ENCODE results near the gene GABRB3.

Gene GABRB3

DNA sequence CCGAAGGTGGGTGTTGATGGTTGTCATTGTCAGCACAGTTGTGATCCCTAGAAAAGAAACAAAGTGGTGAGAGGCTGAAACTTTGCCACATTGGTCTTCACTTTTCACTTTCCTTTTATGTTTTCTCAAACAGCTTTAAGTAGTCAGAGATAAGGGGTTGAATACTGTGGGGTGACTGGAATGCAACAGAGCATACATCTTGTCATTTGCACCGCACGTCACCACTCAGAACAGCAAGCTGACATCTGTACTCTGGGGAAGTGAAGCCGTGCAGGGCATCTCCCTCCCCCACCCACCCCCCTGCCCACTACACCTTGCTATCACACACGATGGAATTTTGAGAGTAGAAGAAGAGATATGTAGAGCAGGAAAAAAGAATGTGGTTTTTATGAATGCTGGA is 211.7 kb downstream of the GABRB3 start:
- H3K4me3 ChIP-seq (ENCODE audit: low read length in 2 of 2): no peak overlapping the region
- no peaks in the 10 kb centered on the region for H3K4me1 ChIP-seq (ENCODE audit: control insufficient read depth, insufficient read depth, low read length)
- H3K27me3 ChIP-seq (ENCODE audit: control insufficient read depth in 1 of 2, insufficient read depth in 2 of 2, low read length in 2 of 2): no peaks in the 10 kb centered on the region
- no peaks in the 10 kb centered on the region for H3K9me3 ChIP-seq (ENCODE audit: control insufficient read depth in 2 of 2, low read length in 2 of 2)
- H3K9ac ChIP-seq (ENCODE audit: low read length in 2 of 2): no peak overlapping the region
- no peak overlapping the region for H3K27ac ChIP-seq (ENCODE audit: low read length)
- no peaks in the 10 kb centered on the region for H3K36me3 ChIP-seq (ENCODE audit: control insufficient read depth in 2 of 2, insufficient read depth in 2 of 2, low read length in 2 of 2)

DNA sequence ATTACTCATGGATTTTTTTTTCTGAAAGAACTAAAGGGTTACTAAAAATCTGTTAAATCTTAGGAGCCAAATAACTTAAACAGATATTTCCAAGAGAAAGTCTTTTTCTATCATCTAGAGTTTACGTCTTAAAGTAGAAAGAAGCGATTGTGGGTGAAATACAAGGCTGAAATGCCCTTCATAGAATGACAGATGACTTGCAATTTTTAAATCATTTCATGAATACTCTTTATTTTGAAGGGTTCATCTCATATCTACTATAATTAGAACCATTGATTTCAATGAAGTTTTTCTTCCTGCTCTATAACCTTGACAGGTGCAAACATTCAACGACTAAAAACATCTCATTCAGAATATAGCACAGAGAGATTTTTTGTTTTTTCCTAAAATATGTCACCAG is 217.0 kb downstream of the GABRB3 start:
- Histone ChIP-seq H3K4me3 (ENCODE audit: low read length in 2 of 2) (no peak overlapping the region), H3K27me3 (ENCODE audit: control insufficient read depth in 1 of 2, insufficient read depth in 2 of 2, low read length in 2 of 2) (no peaks in the 10 kb centered on the region), H3K27ac (ENCODE audit: low read length) (no peak overlapping the region), H3K9ac (ENCODE audit: low read length in 2 of 2) (no peak overlapping the region), H3K36me3 (ENCODE audit: control insufficient read depth in 2 of 2, insufficient read depth in 2 of 2, low read length in 2 of 2) (no peaks in the 10 kb centered on the region), H3K9me3 (ENCODE audit: control insufficient read depth in 2 of 2, low read length in 2 of 2) (no peaks in the 10 kb centered on the region), H3K4me1 (ENCODE audit: control insufficient read depth, insufficient read depth, low read length) (no peaks in the 10 kb centered on the region)

DNA sequence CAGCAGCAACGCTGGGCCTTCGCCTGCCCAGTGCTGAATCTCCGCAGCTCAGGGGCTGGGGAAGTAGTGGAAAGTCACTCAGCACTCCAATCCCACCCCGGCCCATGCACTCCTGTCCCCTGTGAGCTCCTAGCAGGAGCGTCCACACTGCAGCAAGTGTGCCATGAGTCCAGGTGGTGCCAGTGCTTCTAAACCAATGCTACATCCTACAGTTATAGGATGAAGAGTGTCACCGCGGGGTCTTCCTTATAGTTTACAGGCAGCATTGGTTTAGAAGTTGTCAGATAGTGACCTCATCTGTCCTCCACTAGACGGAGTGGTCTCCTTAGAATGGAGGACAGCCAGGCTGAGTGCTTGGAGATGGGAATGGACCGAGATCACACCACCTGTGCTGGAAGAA is 221.4 kb downstream of the GABRB3 start:
- H3K36me3 ChIP-seq (ENCODE audit: control insufficient read depth in 2 of 2, insufficient read depth in 2 of 2, low read length in 2 of 2): no peaks in the 10 kb centered on the region
- no peak overlapping the region for H3K4me3 ChIP-seq (ENCODE audit: low read length in 2 of 2)
- no peaks in the 10 kb centered on the region for H3K27me3 ChIP-seq (ENCODE audit: control insufficient read depth in 1 of 2, insufficient read depth in 2 of 2, low read length in 2 of 2)
- H3K4me1 ChIP-seq (ENCODE audit: control insufficient read depth, insufficient read depth, low read length): no peaks in the 10 kb centered on the region
- no peak overlapping the region for H3K9ac ChIP-seq (ENCODE audit: low read length in 2 of 2)
- H3K9me3 ChIP-seq (ENCODE audit: control insufficient read depth in 2 of 2, low read length in 2 of 2): peaks cover 0 to under 1% of the 10 kb centered on the region in 2 donors
- no peak overlapping the region for H3K27ac ChIP-seq (ENCODE audit: low read length)

DNA sequence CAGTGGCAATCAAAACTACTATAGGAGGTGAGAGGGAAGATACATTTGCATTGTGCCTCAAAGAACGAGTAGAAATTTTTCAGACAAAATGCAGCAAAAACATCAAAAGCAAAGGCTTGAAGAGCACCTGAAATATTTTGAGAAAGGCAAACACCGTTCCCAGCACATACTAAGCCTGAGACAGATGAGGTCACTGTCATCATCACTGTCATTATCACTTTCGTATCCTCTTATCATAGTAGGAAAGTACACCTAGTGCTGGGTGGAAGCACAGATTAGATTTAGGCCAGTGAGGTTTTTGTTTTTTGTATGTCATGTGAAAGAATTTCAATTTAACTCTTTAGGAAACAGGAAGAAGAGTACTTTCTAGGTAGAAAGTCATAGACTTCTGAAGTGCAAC is 222.0 kb downstream of the GABRB3 start:
- Histone ChIP-seq H3K4me1 (ENCODE audit: control insufficient read depth, insufficient read depth, low read length) (no peaks in the 10 kb centered on the region), H3K9ac (ENCODE audit: low read length in 2 of 2) (no peak overlapping the region), H3K4me3 (ENCODE audit: low read length in 2 of 2) (no peak overlapping the region), H3K9me3 (ENCODE audit: control insufficient read depth in 2 of 2, low read length in 2 of 2) (peaks cover 0 to 3% of the 10 kb centered on the region in 2 donors), H3K27ac (ENCODE audit: low read length) (no peak overlapping the region), H3K27me3 (ENCODE audit: control insufficient read depth in 1 of 2, insufficient read depth in 2 of 2, low read length in 2 of 2) (no peaks in the 10 kb centered on the region), H3K36me3 (ENCODE audit: control insufficient read depth in 2 of 2, insufficient read depth in 2 of 2, low read length in 2 of 2) (no peaks in the 10 kb centered on the region)

DNA sequence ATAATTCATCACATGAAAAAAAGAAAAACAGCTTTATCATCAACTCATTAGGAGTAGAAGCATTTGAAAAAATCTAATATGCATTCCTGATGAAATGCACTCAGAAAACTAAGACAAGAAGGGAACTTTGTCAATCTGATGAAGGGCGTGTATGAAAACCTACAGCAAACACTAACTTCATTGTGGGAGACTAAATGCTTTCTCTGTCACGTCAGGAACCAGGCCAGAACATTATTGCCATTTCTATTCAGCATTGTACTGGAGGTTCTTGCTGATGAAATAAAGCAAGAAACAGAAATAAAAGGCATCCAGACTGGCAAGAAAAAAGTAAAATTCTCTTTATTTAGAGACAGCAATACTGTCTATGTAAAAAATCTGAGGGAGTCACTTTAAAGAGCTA is 235.2 kb downstream of the GABRB3 start:
- Histone ChIP-seq H3K27me3 (ENCODE audit: control insufficient read depth in 1 of 2, insufficient read depth in 2 of 2, low read length in 2 of 2) (no peaks in the 10 kb centered on the region), H3K27ac (ENCODE audit: low read length) (no peak overlapping the region), H3K4me3 (ENCODE audit: low read length in 2 of 2) (no peak overlapping the region), H3K36me3 (ENCODE audit: control insufficient read depth in 2 of 2, insufficient read depth in 2 of 2, low read length in 2 of 2) (no peaks in the 10 kb centered on the region), H3K9me3 (ENCODE audit: control insufficient read depth in 2 of 2, low read length in 2 of 2) (no peaks in the 10 kb centered on the region), H3K9ac (ENCODE audit: low read length in 2 of 2) (no peak overlapping the region), H3K4me1 (ENCODE audit: control insufficient read depth, insufficient read depth, low read length) (no peaks in the 10 kb centered on the region)

DNA sequence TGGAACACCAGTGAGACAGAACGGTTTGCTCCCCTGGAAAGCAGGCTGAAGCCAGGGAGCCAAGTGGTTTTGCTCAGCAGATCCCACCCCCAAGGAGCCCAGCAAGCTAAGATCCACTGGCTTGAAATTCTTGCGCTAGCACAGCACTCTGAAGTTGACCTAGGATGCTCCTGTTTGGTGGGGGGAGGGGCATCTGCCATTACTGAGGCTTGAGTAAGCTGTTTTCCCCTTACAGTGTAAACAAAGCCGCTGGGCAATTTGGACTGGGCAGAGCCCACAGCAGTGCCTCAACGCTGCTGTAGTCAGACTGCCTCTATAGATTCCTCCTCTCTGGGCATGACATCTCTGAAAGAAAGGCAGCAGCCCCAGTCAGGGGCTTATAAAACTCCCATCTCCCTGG is 241.4 kb downstream of the GABRB3 start:
- H3K9me3 ChIP-seq (ENCODE audit: control insufficient read depth in 2 of 2, low read length in 2 of 2): no peaks in the 10 kb centered on the region
- no peak overlapping the region for H3K9ac ChIP-seq (ENCODE audit: low read length in 2 of 2)
- no peak overlapping the region for H3K27ac ChIP-seq (ENCODE audit: low read length)
- no peaks in the 10 kb centered on the region for H3K36me3 ChIP-seq (ENCODE audit: control insufficient read depth in 2 of 2, insufficient read depth in 2 of 2, low read length in 2 of 2)
- H3K4me1 ChIP-seq (ENCODE audit: control insufficient read depth, insufficient read depth, low read length): no peaks in the 10 kb centered on the region
- H3K4me3 ChIP-seq (ENCODE audit: low read length in 2 of 2): no peak overlapping the region
- H3K27me3 ChIP-seq (ENCODE audit: control insufficient read depth in 1 of 2, insufficient read depth in 2 of 2, low read length in 2 of 2): no peaks in the 10 kb centered on the region

DNA sequence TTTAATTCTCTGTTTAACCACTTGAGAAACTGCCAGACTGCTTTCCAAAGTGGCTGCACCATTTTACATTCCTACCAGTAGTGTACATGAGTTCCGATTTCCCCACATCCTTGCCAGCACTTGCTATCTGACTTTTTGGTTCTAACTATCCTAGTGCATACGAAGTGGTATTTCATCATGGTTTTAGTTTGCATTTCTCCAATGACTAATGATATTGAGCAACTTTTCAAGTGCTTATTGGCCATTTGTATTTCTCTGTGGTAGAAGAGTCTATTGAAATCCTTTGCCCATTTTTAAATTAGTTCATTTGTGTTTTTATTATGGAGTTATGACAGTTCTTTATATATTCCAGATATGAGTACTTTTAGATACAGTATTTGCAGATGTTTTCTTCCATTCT is 247.8 kb downstream of the GABRB3 start:
- no peaks in the 10 kb centered on the region for H3K27me3 ChIP-seq (ENCODE audit: control insufficient read depth in 1 of 2, insufficient read depth in 2 of 2, low read length in 2 of 2)
- no peaks in the 10 kb centered on the region for H3K4me1 ChIP-seq (ENCODE audit: control insufficient read depth, insufficient read depth, low read length)
- no peak overlapping the region for H3K4me3 ChIP-seq (ENCODE audit: low read length in 2 of 2)
- no peak overlapping the region for H3K27ac ChIP-seq (ENCODE audit: low read length)
- no peak overlapping the region for H3K9ac ChIP-seq (ENCODE audit: low read length in 2 of 2)
- H3K9me3 ChIP-seq (ENCODE audit: control insufficient read depth in 2 of 2, low read length in 2 of 2): no peaks in the 10 kb centered on the region
- no peaks in the 10 kb centered on the region for H3K36me3 ChIP-seq (ENCODE audit: control insufficient read depth in 2 of 2, insufficient read depth in 2 of 2, low read length in 2 of 2)

DNA sequence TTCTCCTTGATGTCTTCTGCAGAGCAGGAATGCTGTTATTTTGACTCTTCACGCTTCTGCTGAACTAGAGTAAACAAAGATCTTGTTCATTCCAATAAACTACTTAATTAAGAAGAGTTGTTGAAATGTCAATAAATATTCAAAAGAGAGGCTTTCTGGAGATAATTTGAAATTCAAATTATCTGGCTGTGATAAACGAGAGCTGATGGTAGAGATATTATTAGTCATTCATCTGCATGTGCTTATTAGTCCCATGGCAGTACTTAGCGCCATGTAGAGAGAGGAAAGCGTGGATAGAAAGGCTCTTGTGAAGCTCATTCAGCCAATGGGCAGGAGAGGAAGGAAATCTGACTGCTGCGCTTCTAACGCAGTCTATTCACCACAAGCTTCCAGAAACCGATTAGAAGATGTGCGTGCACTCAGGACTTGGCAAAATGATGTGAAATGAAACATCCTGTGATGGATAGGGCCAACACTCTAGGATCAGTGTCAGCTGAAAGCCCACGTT is 251.1 kb downstream of the GABRB3 start:
- Histone ChIP-seq H3K27ac (ENCODE audit: low read length) (no peak overlapping the region), H3K4me1 (ENCODE audit: control insufficient read depth, insufficient read depth, low read length) (no peaks in the 10 kb centered on the region), H3K4me3 (ENCODE audit: low read length in 2 of 2) (no peak overlapping the region), H3K27me3 (ENCODE audit: control insufficient read depth in 1 of 2, insufficient read depth in 2 of 2, low read length in 2 of 2) (no peaks in the 10 kb centered on the region), H3K9ac (ENCODE audit: low read length in 2 of 2) (no peak overlapping the region), H3K36me3 (ENCODE audit: control insufficient read depth in 2 of 2, insufficient read depth in 2 of 2, low read length in 2 of 2) (no peaks in the 10 kb centered on the region), H3K9me3 (ENCODE audit: control insufficient read depth in 2 of 2, low read length in 2 of 2) (no peaks in the 10 kb centered on the region)

DNA sequence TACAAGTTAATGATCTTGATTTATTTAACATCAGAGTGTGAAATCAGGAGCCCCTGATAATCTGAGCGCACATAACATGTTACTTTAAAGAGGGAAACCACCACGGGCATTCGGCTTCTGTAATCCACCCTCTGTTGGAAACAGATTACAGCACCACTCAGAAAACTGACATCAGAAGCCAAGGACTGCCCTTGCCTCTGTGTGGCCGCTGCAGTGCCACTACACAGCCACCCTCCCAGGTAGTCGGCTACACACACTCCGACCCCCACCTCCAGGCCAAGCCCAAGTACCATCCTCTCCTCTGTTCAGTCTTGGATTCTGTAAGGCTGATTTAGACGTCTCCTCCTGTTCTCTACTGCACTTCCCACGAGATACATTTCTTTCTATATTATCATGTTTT is 251.7 kb downstream of the GABRB3 start:
- Histone ChIP-seq H3K27ac (ENCODE audit: low read length) (no peak overlapping the region), H3K36me3 (ENCODE audit: control insufficient read depth in 2 of 2, insufficient read depth in 2 of 2, low read length in 2 of 2) (no peaks in the 10 kb centered on the region), H3K9ac (ENCODE audit: low read length in 2 of 2) (no peak overlapping the region), H3K27me3 (ENCODE audit: control insufficient read depth in 1 of 2, insufficient read depth in 2 of 2, low read length in 2 of 2) (no peaks in the 10 kb centered on the region), H3K4me1 (ENCODE audit: control insufficient read depth, insufficient read depth, low read length) (no peaks in the 10 kb centered on the region), H3K9me3 (ENCODE audit: control insufficient read depth in 2 of 2, low read length in 2 of 2) (no peaks in the 10 kb centered on the region), H3K4me3 (ENCODE audit: low read length in 2 of 2) (no peak overlapping the region)

DNA sequence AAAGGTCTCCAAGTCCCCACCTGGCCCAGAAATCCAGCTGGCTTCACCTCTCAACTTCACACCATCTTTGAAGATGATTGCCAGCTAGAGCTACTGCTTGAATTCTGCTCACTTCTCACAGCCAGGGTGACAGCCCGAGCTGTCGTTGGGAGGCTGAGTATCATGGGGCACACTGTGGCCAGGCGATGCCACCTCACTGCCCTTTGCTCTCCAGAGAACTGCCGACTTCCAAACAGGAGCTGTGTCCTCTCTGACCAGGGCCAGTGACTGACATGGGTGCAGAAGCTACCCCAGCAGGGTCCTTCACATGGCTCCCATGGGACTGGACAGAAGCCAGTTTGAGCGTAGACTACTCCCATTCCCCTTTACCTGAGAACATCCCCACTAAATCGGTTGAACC is 254.0 kb downstream of the GABRB3 start:
- Histone ChIP-seq H3K4me1 (ENCODE audit: control insufficient read depth, insufficient read depth, low read length) (no peaks in the 10 kb centered on the region), H3K4me3 (ENCODE audit: low read length in 2 of 2) (no peak overlapping the region), H3K27ac (ENCODE audit: low read length) (no peak overlapping the region), H3K36me3 (ENCODE audit: control insufficient read depth in 2 of 2, insufficient read depth in 2 of 2, low read length in 2 of 2) (no peaks in the 10 kb centered on the region), H3K9me3 (ENCODE audit: control insufficient read depth in 2 of 2, low read length in 2 of 2) (no peaks in the 10 kb centered on the region), H3K9ac (ENCODE audit: low read length in 2 of 2) (no peak overlapping the region), H3K27me3 (ENCODE audit: control insufficient read depth in 1 of 2, insufficient read depth in 2 of 2, low read length in 2 of 2) (no peaks in the 10 kb centered on the region)

DNA sequence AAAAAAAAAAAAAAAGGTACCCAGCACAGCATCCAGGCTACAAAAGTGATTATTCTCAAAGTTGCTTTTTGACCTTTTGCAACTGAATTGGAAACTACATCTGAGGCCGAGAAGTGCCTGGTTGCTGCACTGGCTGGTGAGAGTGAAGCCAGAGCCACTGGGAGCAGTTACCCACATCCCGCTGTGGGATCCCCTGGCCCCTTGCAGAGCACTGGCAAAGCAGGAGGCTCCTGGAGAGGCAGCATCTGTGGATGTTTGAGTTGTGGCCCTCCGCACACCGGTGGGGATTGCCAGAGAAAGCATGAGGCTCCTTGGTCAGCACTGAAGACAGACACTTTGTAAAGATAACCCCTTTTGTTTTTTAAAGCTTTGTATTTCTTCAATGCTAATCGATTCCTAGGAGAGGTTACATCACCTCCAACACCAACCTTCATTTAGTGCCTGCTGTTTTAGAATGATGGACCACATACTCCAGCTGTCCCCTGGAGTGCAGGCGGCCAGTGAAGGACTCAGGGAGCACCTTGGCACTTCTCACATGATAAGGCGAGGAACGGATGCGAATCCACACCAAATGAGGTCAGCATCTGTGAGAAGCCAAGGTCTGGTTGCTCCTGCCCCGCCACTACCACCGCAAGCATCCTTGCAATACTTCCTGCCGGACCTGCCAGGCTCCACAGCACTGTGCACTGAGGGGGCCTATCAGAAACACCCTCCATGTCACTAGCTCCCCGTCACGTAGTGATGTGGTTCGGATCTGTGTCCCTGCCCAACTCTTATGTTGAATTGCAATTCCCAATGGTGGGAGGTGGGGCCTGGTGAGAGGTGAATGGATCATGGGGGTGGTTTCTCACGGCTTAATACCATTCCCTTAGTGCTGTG is 256.5 kb downstream of the GABRB3 start:
- Histone ChIP-seq H3K36me3 (ENCODE audit: control insufficient read depth in 2 of 2, insufficient read depth in 2 of 2, low read length in 2 of 2) (no peaks in the 10 kb centered on the region), H3K9me3 (ENCODE audit: control insufficient read depth in 2 of 2, low read length in 2 of 2) (peaks cover 0 to 2% of the 10 kb centered on the region in 2 donors), H3K9ac (ENCODE audit: low read length in 2 of 2) (no peak overlapping the region), H3K27ac (ENCODE audit: low read length) (no peak overlapping the region), H3K4me1 (ENCODE audit: control insufficient read depth, insufficient read depth, low read length) (no peaks in the 10 kb centered on the region), H3K4me3 (ENCODE audit: low read length in 2 of 2) (no peak overlapping the region), H3K27me3 (ENCODE audit: control insufficient read depth in 1 of 2, insufficient read depth in 2 of 2, low read length in 2 of 2) (no peaks in the 10 kb centered on the region)

Data from stomach smooth muscle (tissue), 2 donors.